GM12878 (cell line): ENCODE results near the gene GRPEL2. TPM values are rescaled to one million over a fixed set of nuclear protein-coding genes. Genes with fewer than 3 reads are reported as not detected.

Experiments used
- ATAC-seq: fragments of 200-7000 bp; cut with Tn5 transposase; 3 replicates; pipeline ENCODE4 v1.9.1; 2020; ENCODE audit warnings: mild to moderate bottlenecking, moderate library complexity
- BruUV-seq: library from RNA; stranded (reverse); fragments of 400-500 nt; replicated peaks from 2 replicates; lab custom pipeline; 2021; lab: Mats Ljungman, UMichigan
- CTCF ChIA-PET: fragments of 300-600 bp; sonication (Branson Sonifier 250); formaldehyde crosslinking; extraction: SDS; loops from one replicate; lab custom pipeline; 2021; ENCODE audit warnings: inconsistent platforms; lab: Yijun Ruan, JAX
- POLR2A ChIA-PET: fragments of 350-600 bp; formaldehyde crosslinking; extraction: SDS; loops from one replicate; lab custom pipeline; 2021; ENCODE audit warnings: inconsistent platforms; lab: Charles Lee
- RAD21 ChIA-PET: fragments of 300-600 bp; sonication (Branson Sonifier 250); formaldehyde crosslinking; loops from one replicate; lab custom pipeline; 2023; ENCODE audit warnings: antibody characterized with exemption; ENCODE audit not compliant: unreplicated experiment; lab: Charles Lee
- SMC1A ChIA-PET: fragments of 300-600 bp; sonication (Branson Sonifier 250); formaldehyde crosslinking; loops from one replicate; lab custom pipeline; 2023; ENCODE audit not compliant: unreplicated experiment, uncharacterized antibody; lab: Charles Lee
- DNase-seq: peaks from one replicate; pipeline ENCODE4 v3.0.0-alpha.2; 2011; ENCODE audit warnings: low read depth, low spot score
- FAIRE-seq: peaks from 3 replicates; lab custom pipeline; 2011; peaks lifted over from hg19 to GRCh38; lab: Jason Lieb, UNC
- H2AFZ ChIP-seq: 2 replicates; pipeline ENCODE4 v1.6.0; 2011; ENCODE audit warnings: low read depth, low read length, control low read depth; ENCODE audit not compliant: control insufficient read depth
- H3K27ac ChIP-seq: 2 replicates; pipeline ENCODE4 v1.5.1; 2011; ENCODE audit warnings: control low read depth; ENCODE audit not compliant: control insufficient read depth, insufficient read depth
- H3K27me3 ChIP-seq, 2 experiments: replicated peaks in 1 of 2; 2 replicates each; pipeline versions ENCODE4 v1.6.0 to v1.6.1; 2011; ENCODE audit warnings: low read length in 1 of 2; ENCODE audit not compliant: control insufficient read depth in 2 of 2, insufficient read depth in 2 of 2
- H3K36me3 ChIP-seq, 2 experiments: 2 replicates each; pipeline ENCODE4 v1.5.1; 2011; ENCODE audit warnings: low read length in 1 of 2; ENCODE audit not compliant: control insufficient read depth in 2 of 2, insufficient read depth in 2 of 2
- H3K4me1 ChIP-seq: 2 replicates; pipeline ENCODE4 v1.6.1; 2011; ENCODE audit warnings: mild to moderate bottlenecking, low read length, moderate library complexity, mixed read lengths; ENCODE audit not compliant: control insufficient read depth, insufficient read depth
- H3K4me2 ChIP-seq: 2 replicates; pipeline ENCODE4 v1.6.0; 2011; ENCODE audit warnings: control low read depth; ENCODE audit not compliant: control insufficient read depth, insufficient read depth
- H3K4me3 ChIP-seq: fragments of 200-600 bp; sonication (generic); 2 replicates; pipeline ENCODE4 v1.5.1; 2016
- H3K79me2 ChIP-seq: 2 replicates; pipeline ENCODE4 v1.6.0; 2011; ENCODE audit warnings: low read length; ENCODE audit not compliant: control insufficient read depth, insufficient read depth
- H3K9ac ChIP-seq: 2 replicates; pipeline ENCODE4 v1.8.0; 2011; ENCODE audit warnings: low read length, control low read depth, mixed read lengths; ENCODE audit not compliant: control insufficient read depth, insufficient read depth
- H3K9me3 ChIP-seq: replicated peaks from 3 replicates; pipeline ENCODE4 v1.5.1; 2011; ENCODE audit warnings: mild to moderate bottlenecking, low read length; ENCODE audit not compliant: control insufficient read depth, insufficient read depth
- H4K20me1 ChIP-seq: 2 replicates; pipeline ENCODE4 v1.6.0; 2011; ENCODE audit not compliant: control insufficient read depth, insufficient read depth
- ESRRA ChIP-seq: IDR thresholded peaks from 2 replicates; pipeline ENCODE4 v1.6.1; 2012; ENCODE audit warnings: mild to moderate bottlenecking, low read length, improper control_type of control experiment
- GABPA ChIP-seq: IDR thresholded peaks from 2 replicates; pipeline ENCODE4 v1.6.1; 2014; ENCODE audit warnings: antibody characterized with exemption, low read depth, mild to moderate bottlenecking, inconsistent platforms
- GATAD2B ChIP-seq: fragments of 450-650 bp; conservative IDR thresholded peaks from 2 replicates; pipeline ENCODE4 v1.6.1; 2017; ENCODE audit warnings: low read depth, mild to moderate bottlenecking, moderate library complexity
- IRF5 ChIP-seq: fragments of 450-650 bp; IDR thresholded peaks from 2 replicates; pipeline ENCODE4 v1.6.1; 2017; ENCODE audit warnings: borderline replicate concordance
- LARP7 ChIP-seq: fragments of 450-650 bp; IDR thresholded peaks from 2 replicates; pipeline ENCODE4 v1.6.1; 2017; ENCODE audit warnings: mild to moderate bottlenecking
- MLLT1 ChIP-seq: fragments of 450-650 bp; IDR thresholded peaks from 2 replicates; pipeline ENCODE4 v1.6.1; 2016; ENCODE audit warnings: mild to moderate bottlenecking
- NFXL1 ChIP-seq: fragments of 450-650 bp; IDR thresholded peaks from 2 replicates; pipeline ENCODE4 v1.6.1; 2017; ENCODE audit warnings: antibody characterized with exemption, mild to moderate bottlenecking, borderline replicate concordance
- RBBP5 ChIP-seq: fragments of 200-600 bp; sonication (generic); conservative IDR thresholded peaks from 2 replicates; pipeline ENCODE4 v1.6.1; 2016
- SREBF2 ChIP-seq: IDR thresholded peaks from 2 replicates; pipeline ENCODE4 v1.6.1; 2012; ENCODE audit warnings: mild to moderate bottlenecking, low read length
- TBL1XR1 ChIP-seq: IDR thresholded peaks from 2 replicates; pipeline ENCODE4 v1.6.1; 2012; ENCODE audit warnings: low read depth, low read length, improper control_type of control experiment
- USF2 ChIP-seq: IDR thresholded peaks from 2 replicates; pipeline ENCODE4 v1.6.1; 2011; ENCODE audit warnings: low read depth, low read length, improper control_type of control experiment, borderline replicate concordance
- ZNF384 ChIP-seq: IDR thresholded peaks from 2 replicates; pipeline ENCODE4 v1.6.1; 2012; ENCODE audit warnings: low read depth, mild to moderate bottlenecking, low read length, improper control_type of control experiment, borderline replicate concordance
- WGBS: methylation state at CpG from one replicate; pipeline ENCODE4 v1.1.6; 2016; ENCODE audit warnings: low lambda C conversion rate; ENCODE audit not compliant: insufficient replicate concordance, insufficient coverage; ENCODE audit errors: missing lambda C conversion rate; 5-methylcytosine and 5-hydroxymethylcytosine counted together
- in situ Hi-C: fragments of 300-500 bp; cut with MboI; formaldehyde crosslinking; loops from 9 replicates; pipeline ENCODE4 v1.14.3; 2018; ENCODE audit warnings: mixed read lengths
- intact Hi-C: fragments of 100-400 bp; cut with micrococcal nuclease; formaldehyde crosslinking; loops from one replicate; pipeline ENCODE4 v1.14.2; 2022; ENCODE audit not compliant: unreplicated experiment
- polyA plus RNA-seq, 11 experiments: library from polyadenylated mRNA; depleted of rRNA in 4 of 11; unstranded in 6 of 11; stranded (reverse) in 5 of 11; fragments of >200 nt; fragmentation: Nextera tagmentation in 4 of 11; fragmentation: Illumina TruSeq in 1 of 11; extraction: Ambion mirVana in 4 of 11; extraction: Trizol in 1 of 11; gene quantifications; 1 replicate in 1 of 11; 2 replicates in 10 of 11; pipeline versions ENCODE4 v1.2.1 to v1.2.3, GENCODE V29; 2011 to 2016; ENCODE audit warnings: inconsistent platforms in 2 of 11, missing spikeins in 2 of 11, low read depth in 1 of 11
- total RNA-seq, 4 experiments: library from RNA; depleted of rRNA in 3 of 4; stranded (reverse); fragments of >200 nt in 3 of 4; fragmentation: Illumina TruSeq in 1 of 4; extraction: Trizol in 1 of 4; gene quantifications; 2 replicates each; pipeline versions ENCODE4 v1.2.1 to v1.2.3, GENCODE V29; 2013 to 2021
- TF ChIP-seq, protein P1 (sequence below): fragments of 450-650 bp; formaldehyde crosslinking; IDR thresholded peaks from 2 replicates; pipeline ENCODE4 v1.4.0; 2022; ENCODE audit warnings: mild to moderate bottlenecking, moderate library complexity

Gene GRPEL2
- total and polyA plus RNA-seq, 10 of the 15 experiments (the other 5 are each of a cell fraction or from before 2014, with no cell fraction given), result 4.4 to 20.2 (median 14.1) TPM

DNA sequence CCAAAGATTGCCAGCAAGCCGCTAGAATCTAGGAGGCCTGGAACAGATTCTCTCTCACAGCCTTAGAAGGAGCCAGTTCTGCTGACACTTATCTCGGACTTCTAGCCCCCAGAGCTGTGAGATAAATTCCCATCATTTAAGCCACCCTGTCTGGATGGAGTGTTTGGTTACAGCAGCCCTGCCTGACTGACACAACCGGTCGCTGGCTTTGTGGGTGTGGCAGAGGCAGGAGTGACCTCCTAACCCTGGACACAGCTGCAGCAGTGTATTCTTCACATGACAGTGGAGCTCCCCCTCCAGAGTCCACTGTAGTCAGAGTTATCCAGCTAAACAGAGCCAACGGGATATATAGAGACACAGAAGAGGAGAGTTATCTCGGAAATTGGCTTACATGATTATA is 55.0 kb downstream of the GRPEL2 start (continued):
- TF ChIP-seq, protein P1, sequence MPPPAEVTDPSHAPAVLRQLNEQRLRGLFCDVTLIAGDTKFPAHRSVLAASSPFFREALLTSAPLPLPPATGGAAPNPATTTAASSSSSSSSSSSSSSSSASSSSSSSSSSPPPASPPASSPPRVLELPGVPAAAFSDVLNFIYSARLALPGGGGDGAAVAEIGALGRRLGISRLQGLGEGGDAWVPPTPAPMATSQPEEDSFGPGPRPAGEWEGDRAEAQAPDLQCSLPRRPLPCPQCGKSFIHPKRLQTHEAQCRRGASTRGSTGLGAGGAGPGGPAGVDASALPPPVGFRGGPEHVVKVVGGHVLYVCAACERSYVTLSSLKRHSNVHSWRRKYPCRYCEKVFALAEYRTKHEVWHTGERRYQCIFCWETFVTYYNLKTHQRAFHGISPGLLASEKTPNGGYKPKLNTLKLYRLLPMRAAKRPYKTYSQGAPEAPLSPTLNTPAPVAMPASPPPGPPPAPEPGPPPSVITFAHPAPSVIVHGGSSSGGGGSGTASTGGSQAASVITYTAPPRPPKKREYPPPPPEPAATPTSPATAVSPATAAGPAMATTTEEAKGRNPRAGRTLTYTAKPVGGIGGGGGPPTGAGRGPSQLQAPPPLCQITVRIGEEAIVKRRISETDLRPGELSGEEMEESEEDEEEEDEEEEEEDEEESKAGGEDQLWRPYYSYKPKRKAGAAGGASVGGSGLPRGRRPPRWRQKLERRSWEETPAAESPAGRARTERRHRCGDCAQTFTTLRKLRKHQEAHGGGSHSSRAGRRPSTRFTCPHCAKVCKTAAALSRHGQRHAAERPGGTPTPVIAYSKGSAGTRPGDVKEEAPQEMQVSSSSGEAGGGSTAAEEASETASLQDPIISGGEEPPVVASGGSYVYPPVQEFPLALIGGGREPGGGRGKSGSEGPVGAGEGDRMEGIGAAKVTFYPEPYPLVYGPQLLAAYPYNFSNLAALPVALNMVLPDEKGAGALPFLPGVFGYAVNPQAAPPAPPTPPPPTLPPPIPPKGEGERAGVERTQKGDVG (CRISPR knock-in tag), result no peak
- TF ChIP-seq LARP7 (no peak), ESRRA (no peak), GATAD2B (no peak), GABPA (no peak), TBL1XR1 (no peak)

- no peak overlapping the region for H3K27ac ChIP-seq
- H3K79me2 ChIP-seq, result no peaks in the 10 kb centered on the region
- H3K27me3 ChIP-seq, result no peaks in the 10 kb centered on the region; a peak in 1 of 4 replicates
- RAD21 ChIA-PET, result interaction anchor here (1.3 to 1.9 kb wide), 2 partner anchors 11 to 28 kb away, joined by 4 read pairs; no protein-coding TSS in a partner anchor
- in situ Hi-C loops, result no loop called here
- WGBS, result 2% methylated on average over 2 of the region's 2 CpGs
- no peak overlapping the region for H3K9ac ChIP-seq
- CTCF ChIA-PET, result interaction anchor here (0.7 to 1.3 kb wide), 4 partner anchors 14 to 163 kb away, joined by 3 to 4 read pairs (median 4); no protein-coding TSS in a partner anchor
- no peak overlapping the region for H3K4me3 ChIP-seq
- SMC1A ChIA-PET, result no interaction called here
- intact Hi-C loops, result no loop called here
- no peaks in the 10 kb centered on the region for H3K36me3 ChIP-seq
- no peak overlapping the region for H3K4me2 ChIP-seq
- H3K9me3 ChIP-seq, result no peaks in the 10 kb centered on the region
- H2AFZ ChIP-seq, result no peak overlapping the region
- no peaks in the 10 kb centered on the region for H4K20me1 ChIP-seq
- no TSS peak for BruUV-seq
- FAIRE-seq, result no peak
- no peak for TF ChIP-seq RBBP5
- no peak for TF ChIP-seq MLLT1
- no peak for TF ChIP-seq NFXL1
- no peak for TF ChIP-seq GABPA
- TF ChIP-seq ZNF384, result no peak
- TF ChIP-seq IRF5, result no peak
- no peak for TF ChIP-seq USF2
- TF ChIP-seq SREBF2, result no peak
- ATAC-seq, result no peak
- no peak for DNase-seq
- H3K4me1 ChIP-seq, result no peaks in the 10 kb centered on the region
- POLR2A ChIA-PET, result interaction anchor here (2.4 kb wide), 1 partner anchor 19 kb away, joined by 11 read pairs; no protein-coding TSS in a partner anchor
Observed at GRCh38 chr5:149401051-149401450, 55.8 kb downstream of the GRPEL2 start.
